Omental fat pad (tissue), 4 donors: ENCODE data around the gene ACACB. TPM values are rescaled to one million over a fixed set of nuclear protein-coding genes. Genes with fewer than 3 reads are reported as not detected.
A peak's percentile ranks its signal among the peaks of the same experiment; 100 is the strongest.

Source experiments
- ATAC-seq: fragments of 150-250 bp; one replicate; pipeline ENCODE4 v1.9.1; 2016; ENCODE audit warnings: mild to moderate bottlenecking, moderate library complexity; ENCODE audit not compliant: low FRiP score
- DNase-seq: peaks from one replicate; pipeline ENCODE4 v3.0.0-alpha.2; 2019; ENCODE audit warnings: low spot score
- total RNA-seq, 4 donors: library from RNA; depleted of rRNA; stranded (reverse); fragments of >200 nt; gene quantifications; one replicate each; pipeline ENCODE4 v1.1.0, GENCODE V29; 2016
- TF ChIP-seq, protein P1 (sequence below), 3 donors: fragments of 450-650 bp; IDR thresholded peaks; one replicate each; pipeline ENCODE4 v1.5.1; 2016 to 2017; ENCODE audit warnings: antibody characterized with exemption in 3 of 3, mild to moderate bottlenecking in 3 of 3, moderate library complexity in 2 of 3

ACACB gene
- total RNA-seq, 4 donors from 2014 or later = 727 to 1,594 (median 1,364) TPM

GRCh38 chr12:109264095-109264942 lies 147.9 kb downstream of the ACACB start:
- TF ChIP-seq, protein P1, sequence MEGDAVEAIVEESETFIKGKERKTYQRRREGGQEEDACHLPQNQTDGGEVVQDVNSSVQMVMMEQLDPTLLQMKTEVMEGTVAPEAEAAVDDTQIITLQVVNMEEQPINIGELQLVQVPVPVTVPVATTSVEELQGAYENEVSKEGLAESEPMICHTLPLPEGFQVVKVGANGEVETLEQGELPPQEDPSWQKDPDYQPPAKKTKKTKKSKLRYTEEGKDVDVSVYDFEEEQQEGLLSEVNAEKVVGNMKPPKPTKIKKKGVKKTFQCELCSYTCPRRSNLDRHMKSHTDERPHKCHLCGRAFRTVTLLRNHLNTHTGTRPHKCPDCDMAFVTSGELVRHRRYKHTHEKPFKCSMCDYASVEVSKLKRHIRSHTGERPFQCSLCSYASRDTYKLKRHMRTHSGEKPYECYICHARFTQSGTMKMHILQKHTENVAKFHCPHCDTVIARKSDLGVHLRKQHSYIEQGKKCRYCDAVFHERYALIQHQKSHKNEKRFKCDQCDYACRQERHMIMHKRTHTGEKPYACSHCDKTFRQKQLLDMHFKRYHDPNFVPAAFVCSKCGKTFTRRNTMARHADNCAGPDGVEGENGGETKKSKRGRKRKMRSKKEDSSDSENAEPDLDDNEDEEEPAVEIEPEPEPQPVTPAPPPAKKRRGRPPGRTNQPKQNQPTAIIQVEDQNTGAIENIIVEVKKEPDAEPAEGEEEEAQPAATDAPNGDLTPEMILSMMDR (IDR thresholded peaks at IDR 0.05) = no peak
- DNase-seq (peak; percentile 42), ATAC-seq (peak; percentile 50)

DNA sequence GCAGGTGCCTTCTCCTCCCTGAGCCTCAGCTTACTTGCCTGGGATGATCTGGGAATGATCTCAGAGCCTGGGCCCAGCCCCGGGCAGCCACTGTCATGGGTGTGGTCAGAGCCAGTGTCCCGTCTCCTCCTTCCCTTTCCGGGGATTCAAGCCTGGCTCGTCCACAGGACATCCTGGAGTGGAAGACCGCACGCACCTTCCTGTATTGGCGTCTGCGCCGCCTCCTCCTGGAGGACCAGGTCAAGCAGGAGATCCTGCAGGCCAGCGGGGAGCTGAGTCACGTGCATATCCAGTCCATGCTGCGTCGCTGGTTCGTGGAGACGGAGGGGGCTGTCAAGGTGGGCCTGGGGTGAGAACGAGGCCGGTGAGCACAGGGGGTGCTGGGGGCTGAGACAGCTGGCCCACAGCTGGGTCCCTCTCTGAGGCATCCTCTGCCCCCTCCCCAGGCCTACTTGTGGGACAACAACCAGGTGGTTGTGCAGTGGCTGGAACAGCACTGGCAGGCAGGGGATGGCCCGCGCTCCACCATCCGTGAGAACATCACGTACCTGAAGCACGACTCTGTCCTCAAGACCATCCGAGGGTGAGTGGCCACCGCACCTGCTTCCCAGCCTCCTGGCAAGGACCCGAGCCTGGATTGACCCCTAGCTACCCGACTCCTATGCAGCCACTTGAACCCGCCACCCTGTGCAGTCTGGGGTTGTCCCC lies 148.7 kb downstream of the ACACB start:
- no peak for ATAC-seq
- no peak for DNase-seq
- TF ChIP-seq, protein P1 (IDR thresholded peaks at IDR 0.05) = no peak

GRCh38 chr12:109266106-109266879 lies 149.9 kb downstream of the ACACB start:
- ATAC-seq (no peak), DNase-seq (no peak)
- TF ChIP-seq, protein P1 (IDR thresholded peaks at IDR 0.05) = no peak

- TF ChIP-seq, protein P1 (IDR thresholded peaks at IDR 0.05) = no peak
- ATAC-seq (no peak), DNase-seq (no peak)
Measured at GRCh38 chr12:109267361-109267760, 151.0 kb downstream of the ACACB start.

GRCh38 chr12:109268896-109269295 lies 152.5 kb downstream of the ACACB start:
- DNase-seq (no peak), ATAC-seq (no peak)
- TF ChIP-seq, protein P1 (IDR thresholded peaks at IDR 0.05) = no peak

DNA sequence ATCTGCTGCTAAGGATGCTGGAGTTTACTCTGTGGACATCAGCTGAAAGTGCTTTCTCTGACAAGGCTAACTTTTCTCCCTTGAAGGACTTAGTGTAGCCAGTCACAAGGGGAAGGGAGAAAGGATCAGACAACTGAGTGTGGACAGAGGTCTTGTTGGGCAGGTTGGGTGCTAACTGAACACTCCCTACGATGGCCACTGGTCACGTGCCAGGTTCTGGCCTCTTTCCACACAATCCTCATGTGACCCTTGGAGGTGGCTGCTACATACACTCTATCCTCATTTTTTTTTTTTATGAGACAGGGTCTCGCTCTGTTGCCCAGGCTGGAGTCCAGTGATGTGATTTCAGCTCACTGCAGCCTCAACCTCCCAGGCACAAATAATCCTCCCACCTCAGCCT lies 153.0 kb downstream of the ACACB start:
- ATAC-seq (no peak), DNase-seq (no peak)
- TF ChIP-seq, protein P1 (IDR thresholded peaks at IDR 0.05) = no peak
